ENCODE results near the gene KCTD21. TPM values are rescaled to one million over a fixed set of nuclear protein-coding genes. Genes with fewer than 3 reads are reported as not detected.

The KCTD21 gene
- total RNA-seq, 1 donor from 2014 or later: 11.7 TPM

GRCh38 chr11:78138694-78139421 is 49.6 kb downstream of the KCTD21 start:
- DNase-seq: peak; percentile 52

DNA sequence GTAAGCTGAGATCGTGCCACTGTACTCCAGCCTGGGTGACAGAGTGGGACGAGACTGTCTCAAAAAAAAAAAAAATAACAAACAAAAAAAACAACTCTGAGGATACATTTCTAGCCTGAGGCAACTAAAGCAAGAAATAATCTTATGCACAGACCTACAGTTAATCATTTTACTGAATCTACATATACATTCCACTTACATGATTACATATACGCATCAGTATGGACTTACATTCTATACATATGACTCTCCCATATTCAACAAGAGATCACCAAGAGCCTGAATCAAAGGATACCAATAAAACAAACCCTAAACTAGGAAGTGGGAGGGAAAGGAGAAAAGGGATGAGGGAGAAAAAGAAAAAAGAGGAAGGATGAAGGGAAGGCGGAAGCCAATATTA is 50.1 kb downstream of the KCTD21 start:
- DNase-seq: no peak

DNA sequence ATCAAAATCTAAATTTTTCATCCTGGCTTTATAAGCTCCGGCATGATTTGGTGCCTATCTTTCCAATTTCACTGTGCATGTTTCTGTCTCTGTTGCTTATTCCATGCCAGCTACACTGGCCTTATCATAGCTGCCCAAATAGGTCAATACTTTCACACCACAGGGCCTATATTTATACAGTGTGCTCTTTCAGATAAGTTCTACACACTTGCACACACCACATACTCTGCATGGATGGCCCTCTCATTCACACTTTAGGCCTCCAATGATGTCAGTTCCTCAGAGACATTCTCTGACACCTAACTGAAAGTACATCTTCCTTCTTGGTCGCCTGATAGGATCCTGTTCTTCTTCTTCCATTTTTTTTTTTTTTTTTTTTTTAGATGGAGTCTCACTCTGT is 56.0 kb downstream of the KCTD21 start:
- no peak for DNase-seq

DNA sequence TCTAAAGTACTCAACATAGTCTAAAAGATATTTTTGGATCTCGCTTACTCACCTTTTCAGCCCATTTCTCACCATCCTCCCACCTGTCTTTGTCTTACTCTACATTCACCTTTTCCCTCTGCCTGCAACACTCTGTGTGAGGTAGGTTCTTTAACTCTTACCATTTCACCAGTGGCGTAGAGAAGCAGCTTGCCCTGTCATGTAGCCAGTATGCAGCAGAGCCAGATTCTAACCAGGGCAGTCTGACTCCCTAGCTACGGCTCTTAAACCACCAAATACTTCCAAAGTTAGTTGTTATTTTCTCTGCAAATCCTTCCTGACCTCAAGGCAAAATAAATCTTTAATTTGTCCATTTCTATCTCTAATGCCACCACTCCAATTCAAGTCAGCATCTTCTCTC is 56.5 kb downstream of the KCTD21 start:
- no peak for DNase-seq

- no peak for DNase-seq
Measured at GRCh38 chr11:78127403-78127802, 61.0 kb downstream of the KCTD21 start.

Other genes starting within 250 kb of the KCTD21 start
- gene INTS4, start 194.0 kb downstream of the KCTD21 start, total RNA-seq: 33.8 and 45.1 TPM in 2 replicates
- gene KCTD14, start 165.3 kb downstream of the KCTD21 start, total RNA-seq: 0.51 and 1.1 TPM in 2 replicates
- gene THRSP, start 124.8 kb downstream of the KCTD21 start, total RNA-seq: not detected in 2 replicates
- 67.6 and 105 TPM in 2 replicates for gene NDUFC2, start 108.8 kb downstream of the KCTD21 start, total RNA-seq
- gene ALG8, start 49.0 kb downstream of the KCTD21 start, total RNA-seq: 17.9 and 30.4 TPM in 2 replicates
- gene USP35, start 293 bp upstream of the KCTD21 start, total RNA-seq: 8.1 and 9.7 TPM in 2 replicates
- gene GAB2, start 229.2 kb upstream of the KCTD21 start, total RNA-seq: 19.4 and 23.5 TPM in 2 replicates